HepG2 (cell line): ENCODE data around the gene ARL4D. TPM values are rescaled to one million over a fixed set of nuclear protein-coding genes. Genes with fewer than 3 reads are reported as not detected.

Experiments used
- CEBPZ ChIP-seq: IDR thresholded peaks from 2 replicates; pipeline ENCODE4 v1.6.1; 2012; ENCODE audit warnings: low read length, improper control_type of control experiment
- FIP1L1 ChIP-seq: fragments of 200-400 bp; formaldehyde crosslinking; IDR thresholded peaks from 2 replicates; pipeline ENCODE4 v1.6.1; 2018; ENCODE audit warnings: low read depth, mild to moderate bottlenecking, low read length, moderate library complexity, borderline replicate concordance; ENCODE audit not compliant: insufficient read depth
- HNF4A ChIP-seq: sonication (generic); formaldehyde crosslinking; IDR thresholded peaks from 2 replicates; pipeline ENCODE4 v1.4.0; 2020; ENCODE audit warnings: missing genetic modification reagents
- HOXA9 ChIP-seq: sonication (generic); formaldehyde crosslinking; IDR thresholded peaks from 2 replicates; pipeline ENCODE4 v1.8.1; 2022; ENCODE audit warnings: missing genetic modification reagents, mild to moderate bottlenecking, moderate library complexity, borderline replicate concordance
- IKZF5 ChIP-seq: IDR thresholded peaks from 2 replicates; pipeline ENCODE4 v1.6.1; 2018; ENCODE audit warnings: missing genetic modification reagents, mild to moderate bottlenecking, missing compliant biosample characterization
- KDM2A ChIP-seq: sonication (generic); formaldehyde crosslinking; IDR thresholded peaks from 2 replicates; pipeline ENCODE4 v1.4.0; 2020; ENCODE audit warnings: low read depth, missing genetic modification reagents, borderline replicate concordance
- MNT ChIP-seq: fragments of 450-650 bp; IDR thresholded peaks from 2 replicates; pipeline ENCODE4 v1.6.1; 2016
- MYPOP ChIP-seq: sonication (generic); formaldehyde crosslinking; IDR thresholded peaks from 2 replicates; pipeline ENCODE4 v1.8.1; 2023; ENCODE audit warnings: mild to moderate bottlenecking, moderate library complexity, missing genetic modification reagents
- SOX5 ChIP-seq: IDR thresholded peaks from 2 replicates; pipeline ENCODE4 v1.6.1; 2016; ENCODE audit warnings: borderline replicate concordance
- ZMYM4 ChIP-seq: sonication (generic); formaldehyde crosslinking; IDR thresholded peaks from 2 replicates; pipeline ENCODE4 v1.8.1; 2023; ENCODE audit warnings: mild to moderate bottlenecking, missing genetic modification reagents
- ZNF160 ChIP-seq: sonication (generic); formaldehyde crosslinking; IDR thresholded peaks from 2 replicates; pipeline ENCODE4 v1.8.0; 2022; ENCODE audit warnings: mild to moderate bottlenecking, inconsistent platforms, missing genetic modification reagents
- ZNF264 ChIP-seq: sonication (generic); formaldehyde crosslinking; IDR thresholded peaks from 2 replicates; pipeline ENCODE4 v1.4.0; 2020; ENCODE audit warnings: missing genetic modification reagents
- ZNF33B ChIP-seq: sonication (generic); formaldehyde crosslinking; IDR thresholded peaks from 2 replicates; pipeline ENCODE4 v1.5.1; 2020; ENCODE audit warnings: mild to moderate bottlenecking, missing genetic modification reagents
- ZNF546 ChIP-seq: sonication (generic); formaldehyde crosslinking; conservative IDR thresholded peaks from 2 replicates; pipeline ENCODE4 v1.8.1; 2023; ENCODE audit warnings: mild to moderate bottlenecking, missing genetic modification reagents
- ZNF552 ChIP-seq: sonication (generic); formaldehyde crosslinking; IDR thresholded peaks from 2 replicates; pipeline ENCODE4 v1.9.0; 2022; ENCODE audit warnings: missing genetic modification reagents, mild to moderate bottlenecking, borderline replicate concordance
- ZNF580 ChIP-seq: IDR thresholded peaks from 2 replicates; pipeline ENCODE4 v1.6.1; 2016; ENCODE audit warnings: low read depth, borderline replicate concordance
- ZNF598 ChIP-seq: sonication (generic); formaldehyde crosslinking; IDR thresholded peaks from 2 replicates; pipeline ENCODE4 v1.5.1; 2020; ENCODE audit warnings: mild to moderate bottlenecking, missing genetic modification reagents, borderline replicate concordance
- ZNF619 ChIP-seq: sonication (generic); formaldehyde crosslinking; IDR thresholded peaks from 2 replicates; pipeline ENCODE4 v1.4.0; 2020; ENCODE audit warnings: mild to moderate bottlenecking, missing genetic modification reagents
- ZNF644 ChIP-seq: IDR thresholded peaks from 2 replicates; pipeline ENCODE4 v1.6.1; 2016; ENCODE audit warnings: low read depth
- ZNF784 ChIP-seq: sonication (generic); formaldehyde crosslinking; IDR thresholded peaks from 2 replicates; pipeline ENCODE4 v1.5.1; 2020; ENCODE audit warnings: missing genetic modification reagents, mild to moderate bottlenecking, borderline replicate concordance
- polyA plus RNA-seq, 8 experiments: library from polyadenylated mRNA; depleted of rRNA in 3 of 8; stranded (reverse) in 7 of 8; unstranded in 1 of 8; fragments of >200 nt; fragmentation: Illumina TruSeq in 4 of 8; extraction: Trizol in 4 of 8; gene quantifications; 2 replicates each; pipeline versions ENCODE4 v1.2.1 to v1.2.3, GENCODE V29; 2011 to 2016; ENCODE audit warnings: low read depth in 4 of 8, missing spikeins in 1 of 8, mixed read lengths in 1 of 8; ENCODE audit not compliant: insufficient read depth in 1 of 8
- total RNA-seq, 5 experiments: library from RNA; depleted of rRNA; stranded (reverse); fragments of >200 nt; fragmentation: Illumina TruSeq; extraction: Trizol; gene quantifications; 2 replicates each; pipeline ENCODE4 v1.2.3, GENCODE V29; 2016; ENCODE audit warnings: low read depth in 1 of 5

The ARL4D gene
- total and polyA plus RNA-seq, 2 of the 13 experiments (the other 11 are each of a cell fraction or from before 2014, with no cell fraction given) = 9.0 to 25.9 TPM

GRCh38 chr17:43385046-43385831, 13.6 kb upstream of the ARL4D start (continued):
- TF ChIP-seq IKZF5 = no peak
- peak; percentile 58; the same call in 1 of the 2 replicates for TF ChIP-seq ZNF784 (CRISPR knock-in tag)
- 0 out of 2 replicates have a peak, but pooled peaks have one; percentile 62 for TF ChIP-seq ZNF552
- 0 out of 2 replicates have a peak, but pooled peaks have one; percentile 7 for TF ChIP-seq ZNF160 (CRISPR knock-in tag)
- peak; percentile 33; the same call in 1 of the 2 replicates for TF ChIP-seq ZMYM4 (CRISPR knock-in tag)
- peak; percentile 64; the same call in 1 of the 2 replicates for TF ChIP-seq ZNF546 (CRISPR knock-in tag)
- no peak for TF ChIP-seq ZNF264
- no peak for TF ChIP-seq CEBPZ
- 0 out of 2 replicates have a peak, but pooled peaks have one; percentile 2 for TF ChIP-seq SOX5 (CRISPR knock-in tag)
- TF ChIP-seq ZNF619 (CRISPR knock-in tag) = 0 out of 2 replicates have a peak, but pooled peaks have one; percentile 37
- no peak for TF ChIP-seq ZNF33B (CRISPR knock-in tag)
- TF ChIP-seq MYPOP = no peak
- TF ChIP-seq ZNF598 = 0 out of 2 replicates have a peak, but pooled peaks have one; percentile 61
- TF ChIP-seq FIP1L1 = no peak
- TF ChIP-seq HNF4A (CRISPR knock-in tag) = 0 out of 2 replicates have a peak, but pooled peaks have one; percentile 3
- TF ChIP-seq ZNF644 (CRISPR knock-in tag) = no peak
- peak; percentile 62; the same call in 1 of the 2 replicates for TF ChIP-seq MNT
- TF ChIP-seq HOXA9 (CRISPR knock-in tag) = no peak
- no peak for TF ChIP-seq ZNF580
- TF ChIP-seq KDM2A = no peak
